MM.1S (cell line): ENCODE results near the gene GPATCH8.

Experiments used
- DNase-seq: peaks from one replicate; pipeline ENCODE4 v3.0.0-alpha.2; 2015
- H2AFZ ChIP-seq: fragments of 300-600 bp; sonication (generic); 2 replicates; pipeline ENCODE4 v1.6.0; 2016; ENCODE audit warnings: antibody characterized with exemption, low read length
- H3F3A ChIP-seq: fragments of 300-600 bp; sonication (generic); 2 replicates; pipeline ENCODE4 v1.6.1; 2016; ENCODE audit warnings: mild to moderate bottlenecking, antibody characterized with exemption, low read length, moderate library complexity, mixed read lengths; ENCODE audit not compliant: insufficient read depth
- H3K27ac ChIP-seq: fragments of 300-600 bp; sonication (generic); 2 replicates; pipeline ENCODE4 v1.5.1; 2016; ENCODE audit warnings: mild to moderate bottlenecking, low read length
- H3K27me3 ChIP-seq: fragments of 300-600 bp; sonication (generic); replicated peaks from 2 replicates; pipeline ENCODE4 v1.6.0; 2016; ENCODE audit warnings: low read length; ENCODE audit not compliant: insufficient read depth
- H3K36me3 ChIP-seq: fragments of 300-600 bp; sonication (generic); replicated peaks from 2 replicates; pipeline ENCODE4 v1.6.1; 2016; ENCODE audit warnings: mild to moderate bottlenecking, low read length, mixed read lengths; ENCODE audit not compliant: insufficient read depth
- H3K4me1 ChIP-seq: fragments of 300-600 bp; sonication (generic); 2 replicates; pipeline ENCODE4 v1.6.1; 2016; ENCODE audit warnings: low read length, mixed read lengths
- H3K4me2 ChIP-seq: fragments of 300-600 bp; sonication (generic); 2 replicates; pipeline ENCODE4 v1.6.0; 2016; ENCODE audit warnings: low read depth, low read length
- H3K4me3 ChIP-seq: fragments of 300-600 bp; sonication (generic); 2 replicates; pipeline ENCODE4 v1.5.1; 2016; ENCODE audit warnings: low read length, mixed read lengths
- H3K79me2 ChIP-seq: fragments of 300-600 bp; sonication (generic); 2 replicates; pipeline ENCODE4 v1.6.1; 2016; ENCODE audit warnings: mixed run types, low read length, mixed read lengths
- H3K9ac ChIP-seq: fragments of 300-600 bp; sonication (generic); 2 replicates; pipeline ENCODE4 v1.6.1; 2016; ENCODE audit warnings: low read length, mixed read lengths
- H3K9me2 ChIP-seq: fragments of 300-600 bp; sonication (generic); replicated peaks from 2 replicates; pipeline ENCODE4 v1.6.1; 2016; ENCODE audit warnings: mild to moderate bottlenecking, low read length, mixed read lengths; ENCODE audit not compliant: insufficient read depth
- H3K9me3 ChIP-seq: fragments of 300-600 bp; sonication (generic); replicated peaks from 2 replicates; pipeline ENCODE4 v1.6.1; 2016; ENCODE audit warnings: mild to moderate bottlenecking, low read length, mixed read lengths; ENCODE audit not compliant: insufficient read depth
- H4K20me1 ChIP-seq: fragments of 300-600 bp; sonication (generic); 2 replicates; pipeline ENCODE4 v1.6.1; 2016; ENCODE audit warnings: mild to moderate bottlenecking, low read length, moderate library complexity, mixed read lengths; ENCODE audit not compliant: insufficient read depth
- EZH2 ChIP-seq: fragments of 300-600 bp; sonication (generic); optimal IDR thresholded peaks from 2 replicates; pipeline ENCODE3; 2017; ENCODE audit warnings: low read depth, mild to moderate bottlenecking, antibody characterized with exemption, low read length, mixed read lengths
- EZH2phosphoT487 ChIP-seq: fragments of 300-600 bp; sonication (generic); IDR thresholded peaks from 2 replicates; pipeline ENCODE4 v1.6.1; 2018; ENCODE audit warnings: antibody characterized with exemption, low read length
- TF ChIP-seq, protein P1 (sequence below): fragments of 300-600 bp; sonication (generic); IDR thresholded peaks from 2 replicates; pipeline ENCODE4 v1.5.1; 2016; ENCODE audit warnings: antibody characterized with exemption, low read length, mixed read lengths

GPATCH8 gene

GRCh38 chr17:44383363-44383762, 119.8 kb downstream of the GPATCH8 start:
- Histone ChIP-seq H4K20me1 (no peaks in the 10 kb centered on the region), H3K9me2 (no peaks in the 10 kb centered on the region), H3K4me3 (no peak overlapping the region), H3F3A (no peaks in the 10 kb centered on the region), H3K27me3 (peaks cover 46% of the 10 kb centered on the region), H3K9ac (no peak overlapping the region), H3K9me3 (no peaks in the 10 kb centered on the region), H3K4me2 (no peak overlapping the region), H3K79me2 (no peaks in the 10 kb centered on the region), H3K4me1 (no peaks in the 10 kb centered on the region), H2AFZ (no peak overlapping the region), H3K36me3 (no peaks in the 10 kb centered on the region), H3K27ac (no peak overlapping the region)
- no peak for TF ChIP-seq EZH2
- no peak for TF ChIP-seq EZH2phosphoT487
- TF ChIP-seq, protein P1, sequence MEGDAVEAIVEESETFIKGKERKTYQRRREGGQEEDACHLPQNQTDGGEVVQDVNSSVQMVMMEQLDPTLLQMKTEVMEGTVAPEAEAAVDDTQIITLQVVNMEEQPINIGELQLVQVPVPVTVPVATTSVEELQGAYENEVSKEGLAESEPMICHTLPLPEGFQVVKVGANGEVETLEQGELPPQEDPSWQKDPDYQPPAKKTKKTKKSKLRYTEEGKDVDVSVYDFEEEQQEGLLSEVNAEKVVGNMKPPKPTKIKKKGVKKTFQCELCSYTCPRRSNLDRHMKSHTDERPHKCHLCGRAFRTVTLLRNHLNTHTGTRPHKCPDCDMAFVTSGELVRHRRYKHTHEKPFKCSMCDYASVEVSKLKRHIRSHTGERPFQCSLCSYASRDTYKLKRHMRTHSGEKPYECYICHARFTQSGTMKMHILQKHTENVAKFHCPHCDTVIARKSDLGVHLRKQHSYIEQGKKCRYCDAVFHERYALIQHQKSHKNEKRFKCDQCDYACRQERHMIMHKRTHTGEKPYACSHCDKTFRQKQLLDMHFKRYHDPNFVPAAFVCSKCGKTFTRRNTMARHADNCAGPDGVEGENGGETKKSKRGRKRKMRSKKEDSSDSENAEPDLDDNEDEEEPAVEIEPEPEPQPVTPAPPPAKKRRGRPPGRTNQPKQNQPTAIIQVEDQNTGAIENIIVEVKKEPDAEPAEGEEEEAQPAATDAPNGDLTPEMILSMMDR, result no peak
- DNase-seq, result no peak

DNA sequence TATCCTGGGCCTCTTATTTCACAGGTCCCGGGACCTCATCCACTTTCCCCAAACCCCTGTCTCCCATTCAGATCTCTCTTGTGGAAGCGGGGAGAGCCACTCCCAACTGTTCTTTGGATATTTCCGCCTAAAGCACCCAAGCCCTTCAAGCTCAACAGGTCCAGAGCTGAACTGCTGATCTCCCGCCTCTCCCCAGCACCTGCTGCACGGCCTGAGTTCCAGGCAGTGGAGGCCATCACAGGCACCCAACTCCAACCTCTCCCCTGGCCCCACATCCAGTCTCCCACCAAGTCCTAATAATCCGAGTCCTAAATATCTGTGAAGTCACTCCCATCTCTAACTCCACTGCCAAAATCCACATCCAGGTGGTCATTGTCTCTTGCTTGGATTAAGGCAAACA, 120.3 kb downstream of the GPATCH8 start:
- Histone ChIP-seq H3K9me2 (no peaks in the 10 kb centered on the region), H3K36me3 (no peaks in the 10 kb centered on the region), H2AFZ (no peak overlapping the region), H3K9ac (no peak overlapping the region), H3K79me2 (no peaks in the 10 kb centered on the region), H3K9me3 (no peaks in the 10 kb centered on the region), H3F3A (no peaks in the 10 kb centered on the region), H3K4me1 (no peaks in the 10 kb centered on the region), H3K27me3 (peaks cover 50% of the 10 kb centered on the region), H4K20me1 (no peaks in the 10 kb centered on the region), H3K27ac (no peak overlapping the region), H3K4me3 (no peak overlapping the region), H3K4me2 (no peak overlapping the region)
- DNase-seq, result no peak
- TF ChIP-seq, protein P1, result no peak
- TF ChIP-seq EZH2phosphoT487, result no peak
- TF ChIP-seq EZH2, result no peak

- H3K9me2 ChIP-seq, result no peaks in the 10 kb centered on the region
- peaks cover 55% of the 10 kb centered on the region for H3K27me3 ChIP-seq
- TF ChIP-seq EZH2phosphoT487 (no peak), EZH2 (no peak)
- TF ChIP-seq, protein P1, result no peak
- no peak overlapping the region for H3K27ac ChIP-seq
- H4K20me1 ChIP-seq, result no peaks in the 10 kb centered on the region
- H3K4me1 ChIP-seq, result no peaks in the 10 kb centered on the region
- no peaks in the 10 kb centered on the region for H3K36me3 ChIP-seq
- H3F3A ChIP-seq, result no peaks in the 10 kb centered on the region
- no peak overlapping the region for H3K4me2 ChIP-seq
- H3K79me2 ChIP-seq, result no peaks in the 10 kb centered on the region
- no peaks in the 10 kb centered on the region for H3K9me3 ChIP-seq
- H3K4me3 ChIP-seq, result no peak overlapping the region
- H3K9ac ChIP-seq, result no peak overlapping the region
- DNase-seq, result no peak
- H2AFZ ChIP-seq, result no peak overlapping the region
These were observed 121.3 kb downstream of the GPATCH8 start for GRCh38 chr17:44381810-44382305.
